HG03108 (cell line): ENCODE data around the gene TCHH.
"Not testable (repeated sequence)": the region's sequence is repeated elsewhere in the genome, so short reads cannot be mapped to it uniquely, and the experiment has no call there.

ENCODE experiments used
- ATAC-seq: cut with Tn5 transposase; IDR thresholded peaks from one replicate; pipeline ENCODE4 v1.9.1; 2021; ENCODE audit warnings: moderate library complexity; ENCODE audit not compliant: unreplicated experiment

The TCHH gene

DNA sequence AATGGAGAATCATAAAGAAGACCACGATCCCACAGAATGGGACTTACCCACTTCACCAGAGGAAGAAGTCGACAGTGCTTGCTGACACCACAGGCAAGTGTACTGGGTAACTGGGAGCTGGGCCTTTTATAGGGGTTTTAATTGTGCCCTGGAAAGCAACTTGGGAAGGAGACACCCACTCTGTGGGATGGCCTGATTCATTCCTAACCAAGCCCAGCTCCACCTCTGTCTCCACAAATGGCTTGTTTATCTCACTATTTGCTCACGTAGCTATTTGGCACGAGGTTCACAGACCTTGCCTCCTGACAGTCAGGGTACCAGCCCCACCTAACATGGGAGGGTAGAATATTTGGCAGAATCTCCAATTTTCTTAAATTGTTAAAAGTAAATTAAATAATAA is at the start of gene TCHH:
TCHH (minus strand) TSS at position 101 of the 400 bp plus-strand sequence. CDS start 1,364 bp downstream, outside the sequence.
- no peak for ATAC-seq

GRCh38 chr1:152164517-152165136 is 49.4 kb upstream of the TCHH start:
- ATAC-seq = no peak

- no peak for ATAC-seq
Observed at GRCh38 chr1:152162792-152163463, 47.7 kb upstream of the TCHH start.

GRCh38 chr1:152160576-152160975 is 45.3 kb upstream of the TCHH start:
- ATAC-seq = no peak

GRCh38 chr1:152159144-152159543 is 43.9 kb upstream of the TCHH start, which contains the start of gene RPTN:
TSS of gene RPTN (minus strand) at chr1:152159228. CDS start at chr1:152157889, 1,339 bp downstream.
- no peak for ATAC-seq

DNA sequence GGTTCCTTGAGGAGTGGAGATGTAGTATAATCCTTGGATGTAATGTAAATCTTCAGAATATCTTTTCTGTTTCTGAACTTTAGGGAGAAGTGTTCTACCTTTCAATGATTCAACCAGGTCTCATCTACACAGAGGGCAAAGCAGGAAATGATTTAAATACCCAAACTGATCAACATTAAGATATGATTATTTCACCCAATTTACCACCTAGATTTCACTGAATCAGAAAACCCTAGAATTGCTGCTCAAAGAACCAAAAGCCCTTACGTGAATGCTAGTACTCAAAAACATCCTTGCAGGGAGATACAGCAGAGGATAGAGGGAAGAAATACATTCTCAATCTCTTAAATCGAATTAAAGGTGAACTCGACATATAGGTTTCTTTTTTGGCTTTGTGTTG is 38.8 kb upstream of the TCHH start:
- no peak for ATAC-seq

DNA sequence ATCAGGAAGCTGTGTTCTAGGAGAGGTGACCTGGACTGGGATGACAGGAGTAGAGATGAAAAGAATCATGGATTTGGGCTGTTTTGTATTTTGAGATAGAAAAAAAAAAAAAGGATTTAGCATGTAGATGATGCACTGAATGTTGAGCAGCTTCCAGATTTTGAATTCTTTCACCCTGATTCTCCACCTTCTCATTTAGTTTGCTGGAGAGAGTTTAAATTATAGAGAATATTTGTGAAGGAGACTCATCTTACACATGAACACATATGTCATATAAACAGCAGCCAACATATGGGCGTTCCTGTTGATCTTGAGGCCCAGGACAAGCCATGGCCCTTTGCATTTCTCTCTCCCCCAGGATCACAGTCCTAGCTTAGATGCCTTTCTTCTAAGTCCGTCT is 36.4 kb upstream of the TCHH start:
- ATAC-seq = no peak

GRCh38 chr1:152148981-152149380 is 33.7 kb upstream of the TCHH start:
- ATAC-seq = no peak

DNA sequence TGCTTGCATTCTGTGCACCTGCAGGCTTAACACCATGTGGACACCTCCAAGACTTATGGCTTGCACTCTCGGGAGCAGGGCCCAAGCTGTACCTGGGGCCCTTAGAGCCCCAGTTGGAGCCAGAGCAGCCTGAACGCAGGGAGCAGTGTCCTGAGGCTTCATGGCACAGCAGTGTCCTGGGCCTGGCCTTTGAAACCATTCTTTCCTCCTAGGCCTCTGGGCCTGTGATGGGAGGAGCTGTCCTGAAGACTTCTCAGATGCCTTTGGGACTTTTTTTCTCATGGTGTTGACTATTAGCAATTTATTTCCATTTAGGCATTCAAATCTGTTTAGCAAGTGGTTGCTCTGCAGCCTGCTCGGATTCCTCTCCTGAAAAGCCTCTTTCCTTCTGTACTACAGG is 32.8 kb upstream of the TCHH start:
- ATAC-seq = no peak

GRCh38 chr1:152145769-152146168 is 30.5 kb upstream of the TCHH start:
- no peak for ATAC-seq

DNA sequence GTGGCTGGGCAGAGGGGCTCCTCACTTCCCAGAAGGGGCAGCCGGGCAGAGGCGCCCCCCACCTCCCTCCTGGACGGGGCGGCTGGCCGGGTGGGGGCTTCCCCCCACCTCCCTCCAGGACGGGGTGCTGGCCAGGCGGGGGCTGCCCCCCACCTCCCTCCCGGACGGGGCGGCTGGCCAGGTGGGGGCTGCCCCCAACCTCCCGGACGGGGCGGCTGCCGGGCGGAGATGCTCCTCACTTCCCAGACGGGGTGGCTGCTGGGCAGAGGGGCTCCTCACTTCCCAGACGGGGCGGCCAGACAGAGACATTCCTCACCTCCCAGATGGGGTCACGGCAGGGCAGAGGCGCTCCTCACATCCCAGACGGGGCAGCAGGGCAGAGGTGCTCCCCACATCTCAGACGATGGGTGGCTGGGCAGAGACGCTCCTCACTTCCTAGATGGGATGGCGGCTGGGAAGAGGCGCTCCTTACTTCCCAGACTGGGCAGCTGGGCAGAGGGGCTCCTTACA is 29.5 kb upstream of the TCHH start:
- ATAC-seq = not testable (repeated sequence)

GRCh38 chr1:152143150-152143887 is 28.1 kb upstream of the TCHH start:
- no peak for ATAC-seq

DNA sequence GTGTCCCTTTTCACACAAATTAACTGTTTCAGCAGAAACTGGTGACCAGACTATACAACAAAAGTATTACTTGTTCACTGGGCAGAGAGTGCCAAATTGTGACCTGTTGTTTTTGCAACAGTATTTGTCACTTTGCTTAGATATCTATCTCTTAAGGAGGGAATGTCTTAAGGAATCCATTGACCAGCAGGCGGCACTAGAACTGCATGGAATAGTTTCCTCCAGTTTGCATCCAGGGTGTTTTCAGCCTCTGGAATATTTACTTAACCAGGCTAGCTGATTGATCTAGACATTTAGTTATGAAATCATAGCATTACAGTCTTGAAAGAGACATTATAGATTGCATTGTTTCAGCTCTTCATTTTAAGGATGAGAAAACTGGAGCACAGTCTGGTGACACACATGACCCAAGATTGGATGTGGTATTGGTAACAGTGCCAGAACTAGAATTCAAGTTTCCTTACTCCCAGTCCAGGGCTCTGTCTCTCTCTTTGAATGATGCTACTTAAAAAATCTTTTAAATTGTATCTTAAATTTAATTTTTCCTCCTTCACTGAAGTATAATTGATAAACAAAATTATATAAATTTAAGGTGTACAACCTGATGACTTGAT is 26.8 kb upstream of the TCHH start:
- ATAC-seq = no peak

- no peak for ATAC-seq
Observed at GRCh38 chr1:152137215-152137614, 22.0 kb upstream of the TCHH start.

- no peak for ATAC-seq
Observed at GRCh38 chr1:152130186-152130585, 14.9 kb upstream of the TCHH start.

GRCh38 chr1:152127673-152128072 is 12.4 kb upstream of the TCHH start:
- no peak for ATAC-seq

DNA sequence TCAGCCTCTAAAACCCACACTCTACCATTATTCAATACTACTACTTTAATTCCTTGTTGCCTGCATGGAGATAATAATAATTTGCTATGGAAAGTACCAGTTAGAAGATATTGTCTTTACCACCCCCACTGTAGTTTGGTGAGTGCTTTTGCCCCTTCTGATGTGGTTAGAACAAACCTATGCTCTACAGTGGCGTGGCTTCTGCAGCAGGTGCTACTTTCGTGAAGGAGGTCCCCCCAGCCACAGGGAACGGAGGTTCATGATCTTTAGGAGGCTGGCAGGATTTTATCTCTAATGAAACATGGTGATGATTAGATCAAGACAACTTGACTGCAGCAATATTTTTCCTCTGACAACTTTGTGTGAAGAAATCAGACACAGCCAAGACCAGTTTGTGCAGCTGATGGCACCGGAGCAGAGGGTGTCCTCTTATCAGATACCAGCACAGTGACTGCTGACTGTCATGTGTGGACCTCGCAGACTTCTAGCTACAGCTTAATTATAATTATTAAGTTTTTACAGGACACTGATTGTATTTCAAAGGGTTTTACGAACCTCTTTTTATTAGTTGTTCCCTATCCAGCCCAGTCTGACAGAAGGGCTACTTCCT is 10.7 kb upstream of the TCHH start:
- no peak for ATAC-seq

- ATAC-seq = no peak
Observed at GRCh38 chr1:152118915-152119314, 3.7 kb upstream of the TCHH start.

GRCh38 chr1:152112885-152113432 is 2.3 kb downstream of the TCHH start:
- ATAC-seq = no peak

GRCh38 chr1:152112101-152112884 is 3.0 kb downstream of the TCHH start:
- no peak for ATAC-seq
